GM12878 (cell line): ENCODE data around the gene HSPA1B.

Source experiments
- BRCA1 ChIP-seq: IDR thresholded peaks from 2 replicates; pipeline ENCODE4 v1.6.1; 2011; ENCODE audit warnings: low read depth, low read length, improper control_type of control experiment
- MEF2A ChIP-seq: IDR thresholded peaks from 2 replicates; pipeline ENCODE4 v1.6.1; 2011; ENCODE audit warnings: low read depth, mild to moderate bottlenecking, low read length, moderate library complexity; ENCODE audit not compliant: insufficient read depth
- MXI1 ChIP-seq: fragments of 150-350 bp; IDR thresholded peaks from 2 replicates; pipeline ENCODE4 v1.6.1; 2011; ENCODE audit warnings: low read depth, mild to moderate bottlenecking, inconsistent platforms, low read length, improper control_type of control experiment
- NR2C1 ChIP-seq: fragments of 450-650 bp; IDR thresholded peaks from 2 replicates; pipeline ENCODE4 v1.6.1; 2017; ENCODE audit warnings: antibody characterized with exemption, mild to moderate bottlenecking, moderate library complexity
- POU2F2 ChIP-seq: IDR thresholded peaks from 3 replicates; pipeline ENCODE4 v1.6.1; 2011; ENCODE audit warnings: low read depth, mild to moderate bottlenecking, low read length, borderline replicate concordance
- TAF1 ChIP-seq: IDR thresholded peaks from 2 replicates; pipeline ENCODE4 v1.6.1; 2011; ENCODE audit warnings: mild to moderate bottlenecking, low read depth, low read length, borderline replicate concordance
- TF ChIP-seq, protein P1 (sequence below): IDR thresholded peaks from 2 replicates; pipeline ENCODE4 v1.6.1; 2011; ENCODE audit warnings: borderline replicate concordance, low read depth, mild to moderate bottlenecking, moderate library complexity, mixed read lengths, low read length; ENCODE audit not compliant: insufficient read depth; ENCODE audit errors: extremely low read length

DNA sequence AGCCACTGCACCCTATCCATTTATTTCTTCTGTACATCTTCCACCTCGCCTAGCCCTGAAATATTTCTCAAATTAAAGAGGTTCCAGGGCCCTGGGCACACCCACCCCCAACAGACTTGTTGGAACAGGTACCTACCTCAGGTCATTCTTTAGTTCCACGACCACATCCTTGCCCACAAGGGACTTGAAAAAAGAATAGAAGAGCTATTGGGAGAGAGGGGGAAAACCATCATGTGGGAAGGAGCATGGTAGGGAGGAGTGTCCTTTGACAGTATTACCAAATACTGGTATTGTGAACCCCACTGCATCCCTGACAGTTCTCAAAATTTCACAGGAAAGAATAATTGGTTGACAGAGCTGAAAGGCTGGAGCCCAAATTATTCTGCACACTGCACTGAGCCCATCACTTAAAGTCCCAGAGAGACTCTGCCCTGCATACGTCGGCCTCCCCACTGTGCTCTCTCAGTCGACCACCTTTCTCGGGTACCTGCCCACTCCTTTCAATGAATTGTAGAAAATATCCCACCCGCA is 21.5 kb upstream of the HSPA1B start:
- no peak for TF ChIP-seq POU2F2
- no peak for TF ChIP-seq MXI1
- no peak for TF ChIP-seq TAF1
- TF ChIP-seq BRCA1 = no peak
- no peak for TF ChIP-seq NR2C1
- TF ChIP-seq MEF2A = no peak
- TF ChIP-seq, protein P1, sequence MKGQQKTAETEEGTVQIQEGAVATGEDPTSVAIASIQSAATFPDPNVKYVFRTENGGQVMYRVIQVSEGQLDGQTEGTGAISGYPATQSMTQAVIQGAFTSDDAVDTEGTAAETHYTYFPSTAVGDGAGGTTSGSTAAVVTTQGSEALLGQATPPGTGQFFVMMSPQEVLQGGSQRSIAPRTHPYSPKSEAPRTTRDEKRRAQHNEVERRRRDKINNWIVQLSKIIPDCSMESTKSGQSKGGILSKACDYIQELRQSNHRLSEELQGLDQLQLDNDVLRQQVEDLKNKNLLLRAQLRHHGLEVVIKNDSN = no peak
